HG03045 (cell line): Measurements from ENCODE around the gene SNX5.
"Not testable (repeated sequence)": the region's sequence is repeated elsewhere in the genome, so short reads cannot be mapped to it uniquely, and the experiment has no call there.

ENCODE experiments used
- ATAC-seq: cut with Tn5 transposase; IDR thresholded peaks from one replicate; pipeline ENCODE4 v1.9.1; 2021; ENCODE audit warnings: mild to moderate bottlenecking, moderate library complexity; ENCODE audit not compliant: unreplicated experiment

Gene SNX5

GRCh38 chr20:17960927-17961586 is 7.5 kb downstream of the SNX5 start:
- ATAC-seq: no peak

- ATAC-seq: not testable (repeated sequence)
Observed at GRCh38 chr20:17960400-17960885, 8.2 kb downstream of the SNX5 start.

GRCh38 chr20:17959257-17959627 is 9.4 kb downstream of the SNX5 start:
- ATAC-seq: no peak

GRCh38 chr20:17958373-17959256 is 10.0 kb downstream of the SNX5 start:
- no peak for ATAC-seq

- ATAC-seq: no peak
Observed at GRCh38 chr20:17957505-17958363, 10.9 kb downstream of the SNX5 start.

- no peak for ATAC-seq
Observed at GRCh38 chr20:17956099-17956685, 12.4 kb downstream of the SNX5 start.

GRCh38 chr20:17955302-17955701 is 13.3 kb downstream of the SNX5 start:
- ATAC-seq: no peak

GRCh38 chr20:17953935-17954334 is 14.7 kb downstream of the SNX5 start:
- no peak for ATAC-seq

GRCh38 chr20:17952692-17953684 is 15.6 kb downstream of the SNX5 start:
- ATAC-seq: no peak

- ATAC-seq: no peak
Observed at GRCh38 chr20:17951323-17951722, 17.3 kb downstream of the SNX5 start.

- no peak for ATAC-seq
Observed at GRCh38 chr20:17950670-17951069, 17.9 kb downstream of the SNX5 start.

- no peak for ATAC-seq
Observed at GRCh38 chr20:17949899-17950298, 18.7 kb downstream of the SNX5 start.

- no peak for ATAC-seq
Observed at GRCh38 chr20:17948442-17948841, 20.2 kb downstream of the SNX5 start.

GRCh38 chr20:17947474-17947815 is 21.1 kb downstream of the SNX5 start:
- ATAC-seq: no peak

- no peak for ATAC-seq
Observed at GRCh38 chr20:17946572-17947473, 21.8 kb downstream of the SNX5 start.

GRCh38 chr20:17946040-17946439 is 22.6 kb downstream of the SNX5 start:
- ATAC-seq: no peak

GRCh38 chr20:17944854-17945474 is 23.6 kb downstream of the SNX5 start:
- ATAC-seq: no peak

GRCh38 chr20:17943343-17943742 is 25.3 kb downstream of the SNX5 start:
- peak; percentile 74 for ATAC-seq
